Thyroid gland (tissue), 4 donors: ENCODE data around the gene SPTBN1.

Experiments
- POLR2A ChIP-seq, 2 donors: fragments of 450-650 bp; IDR thresholded peaks; one replicate each; pipeline ENCODE4 v1.6.1; 2017; ENCODE audit warnings: antibody characterized with exemption in 2 of 2, mild to moderate bottlenecking in 2 of 2, moderate library complexity in 1 of 2
- TF ChIP-seq, protein P1 (sequence below), 6 experiments: fragments of 200-600 bp in 3 of 6; fragments of 450-650 bp in 3 of 6; sonication (generic) in 3 of 6; IDR thresholded peaks; one replicate each; pipeline ENCODE4 v1.5.1; 2016 to 2019; ENCODE audit warnings: antibody characterized with exemption in 6 of 6, mild to moderate bottlenecking in 2 of 6, inconsistent platforms in 1 of 6, moderate library complexity in 1 of 6

DNA sequence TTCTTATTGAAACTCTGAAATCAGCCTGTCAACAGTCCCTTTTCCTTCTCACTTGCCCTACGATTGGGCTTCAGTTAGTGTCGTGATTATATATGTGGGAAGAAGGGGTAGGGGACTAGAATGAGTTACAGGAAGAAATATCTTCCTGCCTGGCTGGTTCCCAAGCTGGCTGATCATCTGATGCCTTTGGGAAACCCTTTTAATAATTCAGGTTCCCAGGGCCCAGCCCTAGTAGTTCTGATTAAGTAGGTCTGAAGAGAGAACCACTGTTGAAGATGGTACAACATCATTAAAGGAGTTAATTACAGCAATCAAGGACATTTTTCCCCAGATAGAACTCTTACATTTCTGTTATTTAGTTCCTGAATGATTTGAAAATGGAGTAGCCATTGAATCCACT lies 157.3 kb downstream of the SPTBN1 start:
- TF ChIP-seq, protein P1, sequence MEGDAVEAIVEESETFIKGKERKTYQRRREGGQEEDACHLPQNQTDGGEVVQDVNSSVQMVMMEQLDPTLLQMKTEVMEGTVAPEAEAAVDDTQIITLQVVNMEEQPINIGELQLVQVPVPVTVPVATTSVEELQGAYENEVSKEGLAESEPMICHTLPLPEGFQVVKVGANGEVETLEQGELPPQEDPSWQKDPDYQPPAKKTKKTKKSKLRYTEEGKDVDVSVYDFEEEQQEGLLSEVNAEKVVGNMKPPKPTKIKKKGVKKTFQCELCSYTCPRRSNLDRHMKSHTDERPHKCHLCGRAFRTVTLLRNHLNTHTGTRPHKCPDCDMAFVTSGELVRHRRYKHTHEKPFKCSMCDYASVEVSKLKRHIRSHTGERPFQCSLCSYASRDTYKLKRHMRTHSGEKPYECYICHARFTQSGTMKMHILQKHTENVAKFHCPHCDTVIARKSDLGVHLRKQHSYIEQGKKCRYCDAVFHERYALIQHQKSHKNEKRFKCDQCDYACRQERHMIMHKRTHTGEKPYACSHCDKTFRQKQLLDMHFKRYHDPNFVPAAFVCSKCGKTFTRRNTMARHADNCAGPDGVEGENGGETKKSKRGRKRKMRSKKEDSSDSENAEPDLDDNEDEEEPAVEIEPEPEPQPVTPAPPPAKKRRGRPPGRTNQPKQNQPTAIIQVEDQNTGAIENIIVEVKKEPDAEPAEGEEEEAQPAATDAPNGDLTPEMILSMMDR (IDR thresholded peaks at IDR 0.05) = no peak
- no peak for TF ChIP-seq POLR2A (IDR thresholded peaks at IDR 0.05)
